ENCODE data around the gene SLCO4A1.

SLCO4A1 gene

GRCh38 chr20:62699741-62700140 lies 57.4 kb downstream of the SLCO4A1 start:
- Histone ChIP-seq H3K27me3 (ENCODE audit: control insufficient read depth, insufficient read depth, low read length) (peaks cover 7% of the 10 kb centered on the region; the same call in 1 of the 2 replicates), H3K4me1 (ENCODE audit: control insufficient read depth, insufficient read depth, low read length) (no peaks in the 10 kb centered on the region; the same call in 1 of the 2 replicates), H3K9ac (ENCODE audit: low read length) (no peak overlapping the region), H3K4me3 (ENCODE audit: low read depth, low read length) (no peak overlapping the region), H3K36me3 (ENCODE audit: control insufficient read depth, insufficient read depth, low read length) (no peaks in the 10 kb centered on the region), H3K27ac (ENCODE audit: low read depth, low read length) (no peak overlapping the region), H3K9me3 (ENCODE audit: control insufficient read depth, insufficient read depth, low read depth, low read length) (no peaks in the 10 kb centered on the region)

DNA sequence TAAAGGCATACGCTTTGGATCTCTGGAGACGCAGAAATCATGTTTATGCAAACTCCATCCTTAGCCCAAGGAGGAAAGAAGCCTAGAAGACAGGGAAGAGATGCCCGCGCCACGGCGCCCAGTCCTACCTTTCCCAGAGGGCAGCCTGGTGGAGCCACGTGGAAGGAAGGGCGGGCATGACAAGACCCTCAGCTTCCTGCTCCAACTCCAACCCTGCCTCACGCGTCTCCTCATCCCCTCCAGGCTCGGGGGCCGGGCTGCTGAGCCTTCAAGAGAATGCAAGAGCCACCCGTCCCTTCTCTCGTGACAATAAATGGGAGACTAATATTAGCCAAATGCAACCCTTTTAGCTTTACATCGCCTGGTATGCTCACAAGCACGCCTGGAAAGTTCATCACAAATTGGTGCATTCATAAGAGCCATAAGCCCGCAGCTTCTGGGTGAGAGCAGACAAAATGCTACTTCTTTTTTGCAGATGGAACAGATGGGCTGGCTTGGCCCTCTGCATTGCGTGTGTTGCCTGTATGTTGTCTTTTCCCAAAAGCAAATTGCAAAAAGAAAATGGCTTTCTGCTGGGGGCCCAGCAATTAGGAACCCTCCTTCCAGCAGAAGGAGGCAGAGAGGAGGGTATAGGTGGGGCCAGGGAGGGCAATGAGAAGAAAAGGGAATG lies 58.1 kb downstream of the SLCO4A1 start:
- no peak overlapping the region for H3K4me3 ChIP-seq (ENCODE audit: low read depth, low read length)
- no peak overlapping the region for H3K27ac ChIP-seq (ENCODE audit: low read depth, low read length)
- no peak overlapping the region for H3K9ac ChIP-seq (ENCODE audit: low read length)
- H3K9me3 ChIP-seq (ENCODE audit: control insufficient read depth, insufficient read depth, low read depth, low read length) = no peaks in the 10 kb centered on the region
- no peaks in the 10 kb centered on the region for H3K36me3 ChIP-seq (ENCODE audit: control insufficient read depth, insufficient read depth, low read length)
- peaks cover 11% of the 10 kb centered on the region; the same call in 1 of the 2 replicates for H3K27me3 ChIP-seq (ENCODE audit: control insufficient read depth, insufficient read depth, low read length)
- H3K4me1 ChIP-seq (ENCODE audit: control insufficient read depth, insufficient read depth, low read length) = no peaks in the 10 kb centered on the region; the same call in 1 of the 2 replicates

GRCh38 chr20:62701161-62702012 lies 59.1 kb downstream of the SLCO4A1 start:
- Histone ChIP-seq H3K27me3 (ENCODE audit: control insufficient read depth, insufficient read depth, low read length) (peaks cover 20% of the 10 kb centered on the region; the same call in 1 of the 2 replicates), H3K4me1 (ENCODE audit: control insufficient read depth, insufficient read depth, low read length) (no peaks in the 10 kb centered on the region; the same call in 1 of the 2 replicates), H3K36me3 (ENCODE audit: control insufficient read depth, insufficient read depth, low read length) (no peaks in the 10 kb centered on the region), H3K4me3 (ENCODE audit: low read depth, low read length) (no peak overlapping the region), H3K9ac (ENCODE audit: low read length) (no peak overlapping the region), H3K27ac (ENCODE audit: low read depth, low read length) (no peak overlapping the region), H3K9me3 (ENCODE audit: control insufficient read depth, insufficient read depth, low read depth, low read length) (no peaks in the 10 kb centered on the region)

DNA sequence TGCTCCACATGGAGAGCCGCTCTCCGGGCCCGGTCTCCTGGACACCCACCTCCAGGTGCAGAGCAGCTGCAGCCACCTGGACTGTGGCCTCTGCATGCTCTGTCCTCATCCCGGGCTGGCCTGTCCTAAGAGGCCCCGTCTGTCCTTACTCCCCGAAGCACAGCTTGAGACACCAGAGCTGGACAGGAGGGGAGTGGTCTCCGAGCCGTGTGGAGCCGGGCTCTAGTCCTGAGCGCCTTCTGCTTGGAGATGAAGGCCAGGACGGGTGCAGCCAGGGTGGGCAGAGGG lies 59.7 kb downstream of the SLCO4A1 start:
- no peak overlapping the region for H3K4me3 ChIP-seq (ENCODE audit: low read depth, low read length)
- peaks cover 23% of the 10 kb centered on the region; the same call in 1 of the 2 replicates for H3K27me3 ChIP-seq (ENCODE audit: control insufficient read depth, insufficient read depth, low read length)
- H3K36me3 ChIP-seq (ENCODE audit: control insufficient read depth, insufficient read depth, low read length) = no peaks in the 10 kb centered on the region
- H3K27ac ChIP-seq (ENCODE audit: low read depth, low read length) = no peak overlapping the region
- H3K9ac ChIP-seq (ENCODE audit: low read length) = no peak overlapping the region
- H3K4me1 ChIP-seq (ENCODE audit: control insufficient read depth, insufficient read depth, low read length) = no peaks in the 10 kb centered on the region; the same call in 1 of the 2 replicates
- H3K9me3 ChIP-seq (ENCODE audit: control insufficient read depth, insufficient read depth, low read depth, low read length) = no peaks in the 10 kb centered on the region

- no peak overlapping the region for H3K27ac ChIP-seq (ENCODE audit: low read depth, low read length)
- no peaks in the 10 kb centered on the region for H3K36me3 ChIP-seq (ENCODE audit: control insufficient read depth, insufficient read depth, low read length)
- H3K9ac ChIP-seq (ENCODE audit: low read length) = no peak overlapping the region
- H3K27me3 ChIP-seq (ENCODE audit: control insufficient read depth, insufficient read depth, low read length) = peaks cover 35% of the 10 kb centered on the region
- no peak overlapping the region for H3K4me3 ChIP-seq (ENCODE audit: low read depth, low read length)
- no peaks in the 10 kb centered on the region for H3K9me3 ChIP-seq (ENCODE audit: control insufficient read depth, insufficient read depth, low read depth, low read length)
- H3K4me1 ChIP-seq (ENCODE audit: control insufficient read depth, insufficient read depth, low read length) = peaks cover 6% of the 10 kb centered on the region
Observed at GRCh38 chr20:62702895-62703852, 60.9 kb downstream of the SLCO4A1 start.

DNA sequence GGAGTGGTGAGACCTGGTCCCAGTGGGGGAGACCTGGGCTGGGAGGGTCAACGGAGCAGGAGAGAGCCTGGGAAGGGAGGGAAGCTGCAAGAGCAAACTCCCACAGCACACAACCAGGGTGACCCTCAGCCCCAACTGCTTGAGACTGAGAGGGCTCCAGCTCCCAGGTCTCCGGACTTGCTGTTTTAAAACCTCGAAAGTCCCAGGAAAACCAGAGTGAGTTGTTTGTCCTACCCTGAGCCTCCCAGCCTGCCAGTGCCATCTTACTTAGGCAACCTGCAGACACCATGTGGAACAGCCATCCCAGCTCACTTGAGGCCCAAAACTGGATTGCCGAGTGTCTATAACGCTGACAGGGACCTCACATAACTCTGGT lies 61.5 kb downstream of the SLCO4A1 start:
- Histone ChIP-seq H3K9me3 (ENCODE audit: control insufficient read depth, insufficient read depth, low read depth, low read length) (no peaks in the 10 kb centered on the region), H3K27me3 (ENCODE audit: control insufficient read depth, insufficient read depth, low read length) (peaks cover 41% of the 10 kb centered on the region), H3K36me3 (ENCODE audit: control insufficient read depth, insufficient read depth, low read length) (no peaks in the 10 kb centered on the region), H3K4me3 (ENCODE audit: low read depth, low read length) (no peak overlapping the region), H3K9ac (ENCODE audit: low read length) (no peak overlapping the region), H3K27ac (ENCODE audit: low read depth, low read length) (no peak overlapping the region), H3K4me1 (ENCODE audit: control insufficient read depth, insufficient read depth, low read length) (peaks cover 8% of the 10 kb centered on the region)

GRCh38 chr20:62704341-62704948 lies 62.1 kb downstream of the SLCO4A1 start:
- no peak overlapping the region for H3K4me3 ChIP-seq (ENCODE audit: low read depth, low read length)
- no peaks in the 10 kb centered on the region for H3K36me3 ChIP-seq (ENCODE audit: control insufficient read depth, insufficient read depth, low read length)
- H3K4me1 ChIP-seq (ENCODE audit: control insufficient read depth, insufficient read depth, low read length) = peaks cover 8% of the 10 kb centered on the region
- H3K27ac ChIP-seq (ENCODE audit: low read depth, low read length) = no peak overlapping the region
- no peak overlapping the region for H3K9ac ChIP-seq (ENCODE audit: low read length)
- no peaks in the 10 kb centered on the region for H3K9me3 ChIP-seq (ENCODE audit: control insufficient read depth, insufficient read depth, low read depth, low read length)
- peaks cover 47% of the 10 kb centered on the region for H3K27me3 ChIP-seq (ENCODE audit: control insufficient read depth, insufficient read depth, low read length)

- H3K9me3 ChIP-seq (ENCODE audit: control insufficient read depth, insufficient read depth, low read depth, low read length) = no peaks in the 10 kb centered on the region
- H3K27me3 ChIP-seq (ENCODE audit: control insufficient read depth, insufficient read depth, low read length) = peaks cover 59% of the 10 kb centered on the region
- no peak overlapping the region for H3K27ac ChIP-seq (ENCODE audit: low read depth, low read length)
- no peak overlapping the region for H3K4me3 ChIP-seq (ENCODE audit: low read depth, low read length)
- H3K9ac ChIP-seq (ENCODE audit: low read length) = no peak overlapping the region
- H3K36me3 ChIP-seq (ENCODE audit: control insufficient read depth, insufficient read depth, low read length) = no peaks in the 10 kb centered on the region
- peaks cover 8% of the 10 kb centered on the region for H3K4me1 ChIP-seq (ENCODE audit: control insufficient read depth, insufficient read depth, low read length)
Observed at GRCh38 chr20:62705627-62706026, 63.3 kb downstream of the SLCO4A1 start.

DNA sequence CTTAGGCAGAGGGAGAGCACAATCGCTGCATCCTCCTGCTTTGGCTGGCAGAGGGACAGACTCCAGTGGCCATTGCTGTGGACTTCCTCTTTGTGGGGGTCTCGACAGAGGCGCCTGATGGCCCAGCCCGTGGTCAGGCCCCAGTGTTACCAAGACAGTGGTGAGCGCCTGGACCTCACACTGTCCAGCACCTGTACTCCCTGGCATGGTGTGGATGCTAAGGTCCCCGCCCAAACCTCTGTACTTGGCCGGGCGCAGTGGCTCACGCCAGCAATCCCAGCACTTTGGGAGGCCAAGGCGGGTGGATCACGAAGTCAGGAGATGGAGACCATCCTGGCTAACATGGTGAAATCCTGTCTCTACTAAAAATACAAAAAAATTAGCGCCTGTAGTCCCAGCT lies 64.0 kb downstream of the SLCO4A1 start:
- no peak overlapping the region for H3K9ac ChIP-seq (ENCODE audit: low read length)
- no peak overlapping the region for H3K27ac ChIP-seq (ENCODE audit: low read depth, low read length)
- H3K36me3 ChIP-seq (ENCODE audit: control insufficient read depth, insufficient read depth, low read length) = no peaks in the 10 kb centered on the region
- H3K4me1 ChIP-seq (ENCODE audit: control insufficient read depth, insufficient read depth, low read length) = peaks cover 8% of the 10 kb centered on the region
- peaks cover 66% of the 10 kb centered on the region for H3K27me3 ChIP-seq (ENCODE audit: control insufficient read depth, insufficient read depth, low read length)
- no peaks in the 10 kb centered on the region for H3K9me3 ChIP-seq (ENCODE audit: control insufficient read depth, insufficient read depth, low read depth, low read length)
- no peak overlapping the region for H3K4me3 ChIP-seq (ENCODE audit: low read depth, low read length)

- Histone ChIP-seq H3K9ac (ENCODE audit: low read length) (no peak overlapping the region), H3K27me3 (ENCODE audit: control insufficient read depth, insufficient read depth, low read length) (peaks cover 70% of the 10 kb centered on the region), H3K36me3 (ENCODE audit: control insufficient read depth, insufficient read depth, low read length) (no peaks in the 10 kb centered on the region), H3K9me3 (ENCODE audit: control insufficient read depth, insufficient read depth, low read depth, low read length) (no peaks in the 10 kb centered on the region), H3K4me3 (ENCODE audit: low read depth, low read length) (no peak overlapping the region), H3K27ac (ENCODE audit: low read depth, low read length) (no peak overlapping the region), H3K4me1 (ENCODE audit: control insufficient read depth, insufficient read depth, low read length) (peaks cover 8% of the 10 kb centered on the region)
Observed at GRCh38 chr20:62706857-62707256, 64.6 kb downstream of the SLCO4A1 start.

All from HUES6 (cell line).